Immature natural killer cell (primary cell): ENCODE data around the gene TAPT1. TPM values are rescaled to one million over a fixed set of nuclear protein-coding genes. Genes with fewer than 3 reads are reported as not detected.
"Not testable (repeated sequence)": the region's sequence is repeated elsewhere in the genome, so short reads cannot be mapped to it uniquely, and the experiment has no call there.

Experiments
- DNase-seq, 3 donors: peaks; one replicate each; pipeline ENCODE4 v3.0.0; 2022; ENCODE audit warnings: mixed read lengths in 1 of 3
- H3K27ac Mint-ChIP-seq, 6 donors: one replicate each; pipeline ENCODE4 v1.8.0; 2020; ENCODE audit warnings: mixed read lengths in 6 of 6, mild to moderate bottlenecking in 5 of 6, inconsistent platforms in 4 of 6, moderate library complexity in 3 of 6
- H3K27me3 Mint-ChIP-seq, 3 donors: one replicate each; pipeline ENCODE4 v1.8.0; 2020 to 2021; ENCODE audit warnings: low read depth in 3 of 3, mild to moderate bottlenecking in 3 of 3, mixed read lengths in 3 of 3, moderate library complexity in 3 of 3, inconsistent platforms in 1 of 3
- H3K36me3 Mint-ChIP-seq, 3 donors: one replicate each; pipeline ENCODE4 v1.8.0; 2020; ENCODE audit warnings: mixed read lengths in 3 of 3, inconsistent platforms in 2 of 3, mild to moderate bottlenecking in 2 of 3
- H3K4me1 Mint-ChIP-seq, 2 donors: one replicate each; pipeline ENCODE4 v1.8.0; 2020; ENCODE audit warnings: inconsistent platforms in 2 of 2, mild to moderate bottlenecking in 2 of 2, mixed read lengths in 2 of 2, moderate library complexity in 1 of 2
- H3K4me3 Mint-ChIP-seq, 5 donors: one replicate each; pipeline ENCODE4 v1.8.0; 2020; ENCODE audit warnings: mild to moderate bottlenecking in 5 of 5, mixed read lengths in 5 of 5, inconsistent platforms in 3 of 5, moderate library complexity in 3 of 5
- H3K9me3 Mint-ChIP-seq, 6 donors: one replicate each; pipeline ENCODE4 v1.8.0; 2020; ENCODE audit warnings: mild to moderate bottlenecking in 6 of 6, mixed read lengths in 6 of 6, inconsistent platforms in 4 of 6, moderate library complexity in 3 of 6
- polyA plus RNA-seq, 3 donors: library from polyadenylated mRNA; unstranded; fragments of 300-500 nt; fragmentation: Illumina TruSeq; gene quantifications; one replicate each; pipeline ENCODE4 v1.2.3, GENCODE V29; 2021

The TAPT1 gene, protein sequence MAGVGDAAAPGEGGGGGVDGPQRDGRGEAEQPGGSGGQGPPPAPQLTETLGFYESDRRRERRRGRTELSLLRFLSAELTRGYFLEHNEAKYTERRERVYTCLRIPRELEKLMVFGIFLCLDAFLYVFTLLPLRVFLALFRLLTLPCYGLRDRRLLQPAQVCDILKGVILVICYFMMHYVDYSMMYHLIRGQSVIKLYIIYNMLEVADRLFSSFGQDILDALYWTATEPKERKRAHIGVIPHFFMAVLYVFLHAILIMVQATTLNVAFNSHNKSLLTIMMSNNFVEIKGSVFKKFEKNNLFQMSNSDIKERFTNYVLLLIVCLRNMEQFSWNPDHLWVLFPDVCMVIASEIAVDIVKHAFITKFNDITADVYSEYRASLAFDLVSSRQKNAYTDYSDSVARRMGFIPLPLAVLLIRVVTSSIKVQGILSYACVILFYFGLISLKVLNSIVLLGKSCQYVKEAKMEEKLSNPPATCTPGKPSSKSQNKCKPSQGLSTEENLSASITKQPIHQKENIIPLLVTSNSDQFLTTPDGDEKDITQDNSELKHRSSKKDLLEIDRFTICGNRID
- polyA plus RNA-seq = 10 to 100 TPM; 10.1 to 22.0 (median 17.9) TPM

- H3K4me1 Mint-ChIP-seq = peaks cover 44 to 52% of the 10 kb centered on the region in 2 donors
- H3K27me3 Mint-ChIP-seq = peaks cover 8 to 21% (median 13%) of the 10 kb centered on the region in 3 donors
- DNase-seq = peak; percentile 74 to 81 (median 79)
- H3K9me3 Mint-ChIP-seq = no peaks in the 10 kb centered on the region
- H3K27ac Mint-ChIP-seq = peak within 1 kb of the TSS; percentile 90 to 97 (median 94)
- H3K4me3 Mint-ChIP-seq = peak within 1 kb of the TSS; percentile 91 to 96 (median 93)
- H3K36me3 Mint-ChIP-seq = no peaks in the 10 kb centered on the region
These were observed at the start of gene TAPT1 for GRCh38 chr4:16225863-16226815. Gene TAPT1, minus strand, starts transcription at chr4:16226471. Its CDS starts 14 bp downstream, at chr4:16226457.

- peaks cover 0 to 7% of the 10 kb centered on the region in 2 donors for H3K4me1 Mint-ChIP-seq
These were observed 45.1 kb upstream of the TAPT1 start for GRCh38 chr4:16271411-16271810.

GRCh38 chr4:16270454-16271328, 44.4 kb upstream of the TAPT1 start:
- Mint-ChIP-seq H3K4me3 (no peak overlapping the region), H3K27ac (no peak overlapping the region), H3K9me3 (no peaks in the 10 kb centered on the region), H3K4me1 (peaks cover 0 to 7% of the 10 kb centered on the region in 2 donors), H3K27me3 (peaks cover 2 to 10% (median 2%) of the 10 kb centered on the region in 3 donors), H3K36me3 (no peaks in the 10 kb centered on the region)
- DNase-seq = no peak

More at GRCh38 chr4:16271411-16271810, 45.1 kb upstream of the TAPT1 start:
- no peak for DNase-seq
- Mint-ChIP-seq H3K4me3 (no peak overlapping the region), H3K36me3 (peaks cover 0 to 3% (median 0%) of the 10 kb centered on the region in 3 donors), H3K27ac (no peak overlapping the region), H3K9me3 (peaks cover 0 to 5% (median 2%) of the 10 kb centered on the region in 6 donors), H3K27me3 (peaks cover 2 to 10% (median 2%) of the 10 kb centered on the region in 3 donors)

DNA sequence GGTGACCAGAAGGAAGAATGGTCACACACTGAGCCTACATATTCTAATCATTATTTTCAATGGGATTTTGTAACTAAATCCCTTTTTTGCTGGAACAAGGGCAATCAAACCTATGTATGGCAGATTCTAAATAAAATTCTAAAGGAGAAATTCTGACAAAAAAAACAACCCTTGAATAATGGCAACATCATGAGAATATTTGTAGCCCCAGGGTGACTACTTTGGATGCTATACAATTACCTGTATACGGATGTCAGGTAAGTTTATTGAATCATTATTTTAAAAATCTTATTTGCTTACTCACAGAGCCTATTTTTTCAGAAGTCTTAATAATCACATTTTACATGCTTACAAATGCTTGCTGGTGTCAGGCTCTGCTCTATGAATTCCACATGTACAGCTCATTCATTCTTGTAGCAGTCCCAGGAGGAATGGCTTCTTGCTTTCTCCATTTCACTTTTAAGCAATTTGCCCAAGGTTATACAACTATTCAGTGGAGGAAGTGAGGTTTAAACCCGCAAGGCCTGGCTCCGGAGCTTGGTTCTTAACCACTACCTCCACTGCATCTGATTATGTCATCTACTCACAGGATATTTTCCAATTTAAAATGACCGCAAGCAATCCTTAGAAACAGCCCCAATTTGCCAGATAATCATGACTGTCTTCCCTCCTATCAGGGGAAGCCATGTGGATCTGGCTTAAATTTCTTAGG, 43.6 kb upstream of the TAPT1 start:
- not testable (repeated sequence) for H3K4me1 Mint-ChIP-seq, H3K27ac Mint-ChIP-seq, H3K36me3 Mint-ChIP-seq, H3K4me3 Mint-ChIP-seq, H3K9me3 Mint-ChIP-seq, DNase-seq
- peaks cover under 1 to 10% (median 2%) of the 10 kb centered on the region in 3 donors for H3K27me3 Mint-ChIP-seq

- H3K27ac Mint-ChIP-seq = no peak overlapping the region
- no peaks in the 10 kb centered on the region for H3K9me3 Mint-ChIP-seq
- H3K4me1 Mint-ChIP-seq = peaks cover 0 to 7% of the 10 kb centered on the region in 2 donors
- H3K36me3 Mint-ChIP-seq = no peaks in the 10 kb centered on the region
- H3K4me3 Mint-ChIP-seq = no peak overlapping the region
- peaks cover 0 to 10% (median 2%) of the 10 kb centered on the region in 3 donors for H3K27me3 Mint-ChIP-seq
- DNase-seq = no peak
These were observed 43.0 kb upstream of the TAPT1 start for GRCh38 chr4:16269240-16269639.

DNA sequence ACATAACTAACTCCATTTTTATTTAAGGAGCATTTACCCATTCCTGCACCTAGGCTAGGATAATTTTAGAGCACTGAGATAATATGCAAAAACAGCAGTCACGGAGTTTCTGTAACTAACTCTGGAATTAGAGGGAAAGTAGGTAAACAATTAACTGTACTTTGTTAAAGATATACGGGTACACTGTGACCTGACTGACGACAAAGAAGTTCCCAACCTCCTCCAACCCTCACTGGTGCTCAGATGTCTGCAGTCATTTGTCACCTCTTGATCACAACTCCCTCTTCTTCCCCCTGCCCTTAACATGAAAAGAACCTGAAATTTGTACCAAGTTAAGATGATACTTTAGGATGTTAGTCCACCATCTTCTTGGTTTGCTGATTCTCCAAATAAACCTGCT, 42.0 kb upstream of the TAPT1 start:
- H3K9me3 Mint-ChIP-seq = no peaks in the 10 kb centered on the region
- no peak overlapping the region for H3K27ac Mint-ChIP-seq
- peaks cover 0 to 10% (median 2%) of the 10 kb centered on the region in 3 donors for H3K27me3 Mint-ChIP-seq
- H3K4me1 Mint-ChIP-seq = peaks cover 0 to 7% of the 10 kb centered on the region in 2 donors
- no peaks in the 10 kb centered on the region for H3K36me3 Mint-ChIP-seq
- DNase-seq = no peak
- H3K4me3 Mint-ChIP-seq = no peak overlapping the region

- no peak for DNase-seq
- peaks cover 0 to 7% of the 10 kb centered on the region in 2 donors for H3K4me1 Mint-ChIP-seq
- H3K27ac Mint-ChIP-seq = peak overlapping the region in 1 of 6 donors; percentile 65
- H3K4me3 Mint-ChIP-seq = no peak overlapping the region
- no peaks in the 10 kb centered on the region for H3K9me3 Mint-ChIP-seq
- peaks cover 0 to 5% (median 2%) of the 10 kb centered on the region in 3 donors for H3K27me3 Mint-ChIP-seq
- H3K36me3 Mint-ChIP-seq = no peaks in the 10 kb centered on the region
These were observed 41.4 kb upstream of the TAPT1 start for GRCh38 chr4:16267639-16268038.

- H3K36me3 Mint-ChIP-seq = no peaks in the 10 kb centered on the region
- H3K4me3 Mint-ChIP-seq = no peak overlapping the region
- H3K27ac Mint-ChIP-seq = no peak overlapping the region
- peaks cover 0 to 4% (median 0%) of the 10 kb centered on the region in 3 donors for H3K27me3 Mint-ChIP-seq
- peaks cover 0 to 7% of the 10 kb centered on the region in 2 donors for H3K4me1 Mint-ChIP-seq
- DNase-seq = no peak
- H3K9me3 Mint-ChIP-seq = no peaks in the 10 kb centered on the region
These were observed 39.5 kb upstream of the TAPT1 start for GRCh38 chr4:16265820-16266219.

DNA sequence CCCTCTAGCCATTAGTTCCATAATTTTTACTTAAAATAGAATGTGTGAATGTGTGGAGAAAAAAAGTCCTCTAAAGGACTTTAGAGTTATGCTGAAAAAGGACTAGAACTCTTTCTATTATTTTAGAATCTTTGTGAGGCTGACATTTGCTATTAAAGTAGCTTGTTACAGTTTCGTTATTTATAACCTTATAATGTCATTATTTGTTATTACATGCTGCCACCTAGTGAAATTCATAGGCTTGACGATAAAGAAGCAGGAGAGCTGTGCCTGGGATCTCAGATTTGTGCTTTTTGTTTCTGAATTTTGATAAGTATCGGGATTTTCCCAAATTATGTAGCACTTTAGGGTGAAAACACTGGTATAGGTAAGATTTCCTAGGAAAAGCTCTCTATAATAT, 38.5 kb upstream of the TAPT1 start:
- Mint-ChIP-seq H3K9me3 (no peaks in the 10 kb centered on the region), H3K36me3 (no peaks in the 10 kb centered on the region), H3K4me3 (no peak overlapping the region), H3K27ac (no peak overlapping the region), H3K4me1 (no peaks in the 10 kb centered on the region), H3K27me3 (no peaks in the 10 kb centered on the region)
- DNase-seq = peak; percentile 25 to 35 (median 26)

DNA sequence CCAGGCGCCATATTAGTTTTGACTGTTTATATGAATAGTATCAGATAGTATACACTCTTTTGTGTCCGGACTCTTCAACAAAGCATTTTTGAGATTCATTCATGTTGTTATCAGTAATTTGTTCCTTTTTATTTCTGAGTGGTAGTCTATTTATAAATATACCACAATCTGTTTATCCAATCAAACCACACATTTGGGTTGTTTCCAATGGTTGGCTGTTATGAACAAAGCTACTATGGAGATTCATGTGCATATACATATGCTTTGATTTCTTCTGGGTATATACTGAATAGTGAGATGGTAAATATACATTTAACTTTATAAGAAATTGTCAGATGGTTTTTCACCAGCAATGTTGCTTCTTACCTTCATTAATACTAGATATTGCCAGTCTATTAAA, 36.8 kb upstream of the TAPT1 start:
- Mint-ChIP-seq H3K4me1 (no peaks in the 10 kb centered on the region), H3K4me3 (no peak overlapping the region), H3K36me3 (no peaks in the 10 kb centered on the region), H3K27ac (no peak overlapping the region), H3K27me3 (no peaks in the 10 kb centered on the region), H3K9me3 (no peaks in the 10 kb centered on the region)
- no peak for DNase-seq

- H3K4me1 Mint-ChIP-seq = no peaks in the 10 kb centered on the region
- no peak overlapping the region for H3K4me3 Mint-ChIP-seq
- H3K27me3 Mint-ChIP-seq = no peaks in the 10 kb centered on the region
- peaks cover 7% of the 10 kb centered on the region in 3 donors for H3K36me3 Mint-ChIP-seq
- no peaks in the 10 kb centered on the region for H3K9me3 Mint-ChIP-seq
- no peak for DNase-seq
- H3K27ac Mint-ChIP-seq = no peak overlapping the region
These were observed 35.9 kb upstream of the TAPT1 start for GRCh38 chr4:16262188-16262587.

DNA sequence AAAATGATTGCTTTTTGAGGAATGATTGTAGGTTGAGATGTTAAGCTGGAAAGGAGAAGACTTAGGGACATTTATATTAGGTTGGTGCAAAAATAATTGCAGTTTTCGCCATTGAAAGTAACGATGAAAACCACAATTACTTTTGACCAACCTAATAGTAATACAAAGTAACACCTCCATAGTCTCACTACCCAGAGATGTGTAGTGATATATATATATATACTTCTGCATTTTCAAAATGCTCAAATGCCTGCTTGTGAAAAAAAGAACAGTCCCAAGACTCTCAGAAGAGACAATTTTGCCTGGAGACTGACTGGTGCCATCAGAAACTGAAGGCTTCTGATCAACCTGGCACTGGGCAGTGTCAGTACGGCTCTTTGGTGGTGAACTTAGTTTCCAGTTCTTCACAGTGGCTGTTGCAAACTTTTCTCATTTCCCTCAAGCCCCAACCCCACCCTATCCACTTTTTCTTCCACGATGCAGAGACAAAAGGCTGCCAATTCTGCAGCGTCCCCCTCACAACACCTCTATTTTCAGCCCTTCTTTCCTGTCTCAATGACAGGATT, 35.1 kb upstream of the TAPT1 start:
- H3K27me3 Mint-ChIP-seq = no peaks in the 10 kb centered on the region
- H3K36me3 Mint-ChIP-seq = peaks cover 7 to 9% (median 7%) of the 10 kb centered on the region in 3 donors
- no peak for DNase-seq
- H3K4me3 Mint-ChIP-seq = no peak overlapping the region
- no peaks in the 10 kb centered on the region for H3K9me3 Mint-ChIP-seq
- H3K4me1 Mint-ChIP-seq = no peaks in the 10 kb centered on the region
- no peak overlapping the region for H3K27ac Mint-ChIP-seq
